BJ (cell line): Measurements from ENCODE around the gene GPC6. TPM values are rescaled to one million over a fixed set of nuclear protein-coding genes. Genes with fewer than 3 reads are reported as not detected.

Experiments
- CTCF ChIA-PET: fragments of 350-600 bp; formaldehyde crosslinking; extraction: SDS; loops from one replicate; lab custom pipeline; 2021; ENCODE audit warnings: antibody characterized with exemption, inconsistent platforms; lab: Yijun Ruan, JAX
- POLR2A ChIA-PET: fragments of 300-600 bp; sonication (Branson Sonifier 250); formaldehyde crosslinking; extraction: SDS; loops from one replicate; lab custom pipeline; 2021; ENCODE audit warnings: antibody characterized with exemption; lab: Charles Lee
- DNase-seq: peaks from one replicate; pipeline ENCODE4 v3.0.0-alpha.2; 2011; ENCODE audit warnings: low read depth
- H3K27me3 ChIP-seq: 2 replicates; pipeline ENCODE4 v1.6.0; 2011; ENCODE audit warnings: low read length; ENCODE audit not compliant: control insufficient read depth, insufficient read depth
- H3K36me3 ChIP-seq: 2 replicates; pipeline ENCODE4 v1.5.1; 2011; ENCODE audit warnings: low read length; ENCODE audit not compliant: control insufficient read depth, insufficient read depth
- H3K4me3 ChIP-seq: 2 replicates; pipeline ENCODE4 v1.5.1; 2011; ENCODE audit warnings: low read depth, mild to moderate bottlenecking, control low read depth, low read length
- polyA plus RNA-seq: library from polyadenylated mRNA; depleted of rRNA; stranded (reverse); fragments of >200 nt; gene quantifications from 2 replicates; pipeline ENCODE4 v1.2.3, GENCODE V29; 2011
- TF ChIP-seq, protein P1 (sequence below): IDR thresholded peaks from 2 replicates; pipeline ENCODE4 v1.5.1; 2011; ENCODE audit warnings: low read depth, mild to moderate bottlenecking, control low read depth, inconsistent platforms, low read length, moderate library complexity; ENCODE audit not compliant: insufficient read depth

The GPC6 gene
- polyA plus RNA-seq, 1 experiment: 23.0 TPM

- TF ChIP-seq, protein P1, sequence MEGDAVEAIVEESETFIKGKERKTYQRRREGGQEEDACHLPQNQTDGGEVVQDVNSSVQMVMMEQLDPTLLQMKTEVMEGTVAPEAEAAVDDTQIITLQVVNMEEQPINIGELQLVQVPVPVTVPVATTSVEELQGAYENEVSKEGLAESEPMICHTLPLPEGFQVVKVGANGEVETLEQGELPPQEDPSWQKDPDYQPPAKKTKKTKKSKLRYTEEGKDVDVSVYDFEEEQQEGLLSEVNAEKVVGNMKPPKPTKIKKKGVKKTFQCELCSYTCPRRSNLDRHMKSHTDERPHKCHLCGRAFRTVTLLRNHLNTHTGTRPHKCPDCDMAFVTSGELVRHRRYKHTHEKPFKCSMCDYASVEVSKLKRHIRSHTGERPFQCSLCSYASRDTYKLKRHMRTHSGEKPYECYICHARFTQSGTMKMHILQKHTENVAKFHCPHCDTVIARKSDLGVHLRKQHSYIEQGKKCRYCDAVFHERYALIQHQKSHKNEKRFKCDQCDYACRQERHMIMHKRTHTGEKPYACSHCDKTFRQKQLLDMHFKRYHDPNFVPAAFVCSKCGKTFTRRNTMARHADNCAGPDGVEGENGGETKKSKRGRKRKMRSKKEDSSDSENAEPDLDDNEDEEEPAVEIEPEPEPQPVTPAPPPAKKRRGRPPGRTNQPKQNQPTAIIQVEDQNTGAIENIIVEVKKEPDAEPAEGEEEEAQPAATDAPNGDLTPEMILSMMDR: no peak
- no peak for DNase-seq
- Histone ChIP-seq H3K27me3 (no peaks in the 10 kb centered on the region), H3K4me3 (no peak overlapping the region), H3K36me3 (no peaks in the 10 kb centered on the region)
- POLR2A ChIA-PET: no interaction called here
- CTCF ChIA-PET: no interaction called here
These were observed 524.1 kb downstream of the GPC6 start for GRCh38 chr13:93750676-93751075.

GRCh38 chr13:93751117-93751516 lies 524.5 kb downstream of the GPC6 start:
- no peaks in the 10 kb centered on the region for H3K27me3 ChIP-seq
- POLR2A ChIA-PET: no interaction called here
- H3K4me3 ChIP-seq: no peak overlapping the region
- no peak for DNase-seq
- TF ChIP-seq, protein P1: no peak
- CTCF ChIA-PET: no interaction called here
- no peaks in the 10 kb centered on the region for H3K36me3 ChIP-seq

DNA sequence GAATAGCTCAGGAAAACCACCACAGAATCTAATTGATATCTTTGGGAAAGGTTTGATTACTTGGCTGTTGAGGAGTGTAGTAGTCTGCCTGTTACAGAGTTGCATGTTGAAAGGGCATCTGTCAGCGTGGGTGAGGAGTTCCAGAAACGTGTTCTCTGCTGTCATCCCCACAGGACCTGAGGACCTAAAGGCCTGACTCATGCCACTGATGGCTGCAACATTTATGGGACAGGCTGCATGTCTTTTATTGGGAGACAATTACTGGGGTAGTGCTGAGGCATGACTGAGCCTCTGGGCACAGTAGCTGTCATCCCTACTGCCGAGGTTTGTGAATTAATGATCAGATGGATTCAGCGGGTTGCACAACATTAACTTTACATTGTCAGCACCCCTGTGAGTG lies 525.9 kb downstream of the GPC6 start:
- TF ChIP-seq, protein P1: no peak
- CTCF ChIA-PET: interaction anchor here (0.6 kb wide), 1 partner anchor 164 kb away, joined by 3 read pairs; no protein-coding TSS in a partner anchor
- POLR2A ChIA-PET: interaction anchor here (0.6 kb wide), 1 partner anchor 14 kb away, joined by 9 read pairs; no protein-coding TSS in a partner anchor
- Histone ChIP-seq H3K27me3 (no peaks in the 10 kb centered on the region), H3K36me3 (no peaks in the 10 kb centered on the region), H3K4me3 (no peak overlapping the region)
- no peak for DNase-seq

DNA sequence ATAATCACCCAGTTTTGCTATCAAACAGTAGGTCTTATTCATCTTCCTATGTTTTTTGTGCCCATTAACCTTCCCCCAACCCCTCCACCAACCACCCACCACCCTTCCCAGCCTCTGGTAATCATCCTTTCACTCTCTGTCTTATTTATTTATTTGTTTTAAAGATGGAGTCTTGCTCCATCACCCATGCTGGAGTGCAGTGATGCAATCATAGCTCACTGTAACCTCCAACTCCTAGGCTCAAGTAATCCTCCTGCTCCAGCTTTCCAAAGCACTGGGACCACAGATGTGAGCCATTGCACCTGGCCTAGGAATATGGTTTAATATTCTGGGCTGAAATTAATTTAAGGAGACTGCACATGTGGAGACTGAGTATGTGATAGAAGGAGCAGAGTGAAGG lies 527.0 kb downstream of the GPC6 start:
- DNase-seq: no peak
- no peak overlapping the region for H3K4me3 ChIP-seq
- no peaks in the 10 kb centered on the region for H3K27me3 ChIP-seq
- TF ChIP-seq, protein P1: no peak
- POLR2A ChIA-PET: no interaction called here
- no peaks in the 10 kb centered on the region for H3K36me3 ChIP-seq
- CTCF ChIA-PET: no interaction called here

DNA sequence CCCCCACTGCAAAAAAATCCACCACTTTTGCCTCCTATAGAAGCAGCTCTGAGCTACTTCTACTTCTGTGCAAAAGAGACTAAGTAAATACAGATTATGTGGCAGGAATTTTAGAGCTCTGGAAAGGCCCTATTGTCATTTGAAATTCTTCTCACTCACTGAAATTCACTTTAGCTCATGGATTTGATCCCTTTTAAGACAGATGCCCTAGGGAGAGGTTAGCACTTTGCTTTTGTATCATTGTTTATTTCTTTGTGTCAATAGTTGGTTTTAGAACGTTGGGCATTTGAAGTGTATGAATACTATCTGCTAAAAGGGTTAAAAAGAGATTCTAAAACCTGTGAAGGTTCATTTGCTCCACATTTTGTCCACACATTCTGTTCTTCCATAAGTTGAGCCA lies 528.7 kb downstream of the GPC6 start:
- Histone ChIP-seq H3K4me3 (no peak overlapping the region), H3K27me3 (no peaks in the 10 kb centered on the region), H3K36me3 (no peaks in the 10 kb centered on the region)
- ChIA-PET CTCF (interaction anchor here (0.7 to 2.2 kb wide), 2 partner anchors 12 to 565 kb away, joined by 3 to 5 read pairs; no protein-coding TSS in a partner anchor), POLR2A (no interaction called here)
- DNase-seq: no peak
- TF ChIP-seq, protein P1: no peak
